Measurements from ENCODE around the gene PTPRD. TPM values are rescaled to one million over a fixed set of nuclear protein-coding genes. Genes with fewer than 3 reads are reported as not detected.

Gene PTPRD
- total RNA-seq = 658 TPM

GRCh38 chr9:10612641-10613398 lies at the start of gene PTPRD:
Gene PTPRD (minus strand): TSS chr9:10613002.

Small RNAs within 50 kb of the gene (small RNA-seq; reads per million reads assigned to genes)
- gene AL135790.2 (ENCODE audit: low replicate concordance) (not detected), gene RNU7-185P (ENCODE audit: low replicate concordance) (not detected)
